Measurements from ENCODE around the gene SLC29A3. TPM values are rescaled to one million over a fixed set of nuclear protein-coding genes. Genes with fewer than 3 reads are reported as not detected.
"Not testable (repeated sequence)": the region's sequence is repeated elsewhere in the genome, so short reads cannot be mapped to it uniquely, and the experiment has no call there.

The SLC29A3 gene
- total and polyA plus RNA-seq, 10 of the 15 experiments (the other 5 are each of a cell fraction or from before 2014, with no cell fraction given): 1.5 to 4.0 (median 2.7) TPM

- in situ Hi-C loops (cut with MboI): no loop called here
- ATAC-seq: no peak
- TF ChIP-seq SRF (IDR thresholded peaks at IDR 0.05; ENCODE audit: low read depth in 2 of 2, low read length in 2 of 2): no peak
- no peak for TF ChIP-seq NR2C2 (IDR thresholded peaks at IDR 0.05; ENCODE audit: borderline replicate concordance, control insufficient read depth, insufficient read length, low read depth)
- no peak for TF ChIP-seq TBL1XR1 (IDR thresholded peaks at IDR 0.05; ENCODE audit: low read depth, low read length)
- TF ChIP-seq HDAC6 (IDR thresholded peaks at IDR 0.05; ENCODE audit: unreplicated experiment): no peak
- no peak for TF ChIP-seq ZNF207 (IDR thresholded peaks at IDR 0.05; ENCODE audit: borderline replicate concordance)
- no peak for TF ChIP-seq REST (IDR thresholded peaks at IDR 0.05; ENCODE audit: low read depth, low read length)
- no peak for TF ChIP-seq ZSCAN29 (IDR thresholded peaks at IDR 0.05)
- H2AFZ ChIP-seq (ENCODE audit: control insufficient read depth, low read depth, low read length): no peak overlapping the region
- H3K27ac ChIP-seq (ENCODE audit: control insufficient read depth, insufficient read depth): no peak overlapping the region
- WGBS (ENCODE audit: insufficient coverage, insufficient replicate concordance, low lambda C conversion rate, missing lambda C conversion rate): 24% methylated on average over 15 of the region's 15 CpGs
- H4K20me1 ChIP-seq (ENCODE audit: control insufficient read depth, insufficient read depth): no peaks in the 10 kb centered on the region
- peaks cover 0 to 2% of the 10 kb centered on the region in 2 experiments; a peak in 2 of 4 replicates for H3K27me3 ChIP-seq (replicated peaks in 1 of 2; ENCODE audit: control insufficient read depth in 2 of 2, insufficient read depth in 2 of 2, low read length in 1 of 2)
- no peak overlapping the region for H3K4me3 ChIP-seq
- no peak overlapping the region for H3K4me2 ChIP-seq (ENCODE audit: control insufficient read depth, insufficient read depth)
- FAIRE-seq: no peak
- no peaks in the 10 kb centered on the region for H3K9me3 ChIP-seq (replicated peaks; ENCODE audit: control insufficient read depth, insufficient read depth, low read length)
- no peak overlapping the region for H3K9ac ChIP-seq (ENCODE audit: control insufficient read depth, insufficient read depth, low read length)
- no peak for DNase-seq (ENCODE audit: low read depth, low spot score)
- H3K4me1 ChIP-seq (ENCODE audit: control insufficient read depth, insufficient read depth, low read length): no peaks in the 10 kb centered on the region
- intact Hi-C loops (cut with micrococcal nuclease; ENCODE audit: unreplicated experiment): no loop called here
- BruUV-seq (replicated peaks): no TSS peak
- no peaks in the 10 kb centered on the region for H3K79me2 ChIP-seq (ENCODE audit: control insufficient read depth, insufficient read depth, low read length)
- CTCF ChIA-PET: interaction anchor here (4.5 kb wide), 1 partner anchor 13 kb away, joined by 16 read pairs; no protein-coding TSS in a partner anchor
- RAD21 ChIA-PET (ENCODE audit: unreplicated experiment): no interaction called here
- POLR2A ChIA-PET: no interaction called here
- SMC1A ChIA-PET (ENCODE audit: uncharacterized antibody, unreplicated experiment): no interaction called here
- H3K36me3 ChIP-seq (ENCODE audit: control insufficient read depth in 2 of 2, insufficient read depth in 2 of 2, low read length in 1 of 2): no peaks in the 10 kb centered on the region
Observed at GRCh38 chr10:71272056-71272771, 46.8 kb upstream of the SLC29A3 start.

- not testable (repeated sequence) for H3K4me2 ChIP-seq (ENCODE audit: control insufficient read depth, insufficient read depth); H4K20me1 ChIP-seq (ENCODE audit: control insufficient read depth, insufficient read depth)
Observed at GRCh38 chr10:71272974-71273373, 46.1 kb upstream of the SLC29A3 start.

More at GRCh38 chr10:71272974-71273373, 46.1 kb upstream of the SLC29A3 start:
- CTCF ChIA-PET: interaction anchor here (4.5 kb wide), 1 partner anchor 12 kb away, joined by 16 read pairs; no protein-coding TSS in a partner anchor
- BruUV-seq (replicated peaks); H3K27ac ChIP-seq (ENCODE audit: control insufficient read depth, insufficient read depth); intact Hi-C loops (cut with micrococcal nuclease; ENCODE audit: unreplicated experiment); POLR2A ChIA-PET; H3K9ac ChIP-seq (ENCODE audit: control insufficient read depth, insufficient read depth, low read length); DNase-seq (ENCODE audit: low read depth, low spot score); H3K4me3 ChIP-seq; in situ Hi-C loops (cut with MboI); FAIRE-seq; ATAC-seq; H3K9me3 ChIP-seq (replicated peaks; ENCODE audit: control insufficient read depth, insufficient read depth, low read length); RAD21 ChIA-PET (ENCODE audit: unreplicated experiment); H2AFZ ChIP-seq (ENCODE audit: control insufficient read depth, low read depth, low read length); SMC1A ChIA-PET (ENCODE audit: uncharacterized antibody, unreplicated experiment); H3K4me1 ChIP-seq (ENCODE audit: control insufficient read depth, insufficient read depth, low read length); H3K79me2 ChIP-seq (ENCODE audit: control insufficient read depth, insufficient read depth, low read length); H3K27me3 ChIP-seq (replicated peaks in 1 of 2; ENCODE audit: control insufficient read depth in 2 of 2, insufficient read depth in 2 of 2, low read length in 1 of 2); H3K36me3 ChIP-seq (ENCODE audit: control insufficient read depth in 2 of 2, insufficient read depth in 2 of 2, low read length in 1 of 2): not testable (repeated sequence)
- 45% methylated on average over 11 of the region's 11 CpGs for WGBS (ENCODE audit: insufficient coverage, insufficient replicate concordance, low lambda C conversion rate, missing lambda C conversion rate)

Data from GM12878 (cell line).